H1 (cell line): ENCODE data around the gene TTC3. TPM values are rescaled to one million over a fixed set of nuclear protein-coding genes. Genes with fewer than 3 reads are reported as not detected.

Experiments
- CTCF ChIA-PET: fragments of 300-600 bp; sonication (Branson Sonifier 250); formaldehyde crosslinking; loops from one replicate; lab custom pipeline; 2021; ENCODE audit not compliant: partially characterized antibody; lab: Charles Lee
- POLR2A ChIA-PET: fragments of 300-600 bp; sonication (Branson Sonifier 250); formaldehyde crosslinking; loops from one replicate; lab custom pipeline; 2021; ENCODE audit warnings: inconsistent platforms; ENCODE audit not compliant: partially characterized antibody; lab: Charles Lee
- DNase-seq, 2 experiments: peaks; one replicate each; pipeline versions ENCODE4 v3.0.0 to v3.0.0-alpha.2; 2010 to 2022; ENCODE audit warnings: low spot score in 2 of 2, low read depth in 1 of 2, mixed read lengths in 1 of 2
- FAIRE-seq: peaks from 2 replicates; lab custom pipeline; 2011; peaks lifted over from hg19 to GRCh38; lab: Jason Lieb, UNC
- H2AFZ ChIP-seq: 2 replicates; pipeline ENCODE4 v1.8.1; 2012; ENCODE audit warnings: low read length, inconsistent platforms
- H2AK5ac ChIP-seq: 2 replicates; pipeline ENCODE4 v1.6.1; 2013; ENCODE audit warnings: low read depth, low read length
- H2BK120ac ChIP-seq: replicated peaks from 2 replicates; pipeline ENCODE3; 2013; ENCODE audit warnings: low read depth, low read length, inconsistent platforms
- H2BK12ac ChIP-seq: 2 replicates; pipeline ENCODE4 v1.6.1; 2013; ENCODE audit warnings: low read depth, low read length
- H2BK15ac ChIP-seq: 2 replicates; pipeline ENCODE4 v1.6.1; 2013; ENCODE audit warnings: low read length
- H2BK20ac ChIP-seq: 2 replicates; pipeline ENCODE4 v1.6.1; 2013; ENCODE audit warnings: low read length
- H2BK5ac ChIP-seq: 2 replicates; pipeline ENCODE4 v1.6.1; 2013; ENCODE audit warnings: low read depth, low read length
- H3K14ac ChIP-seq: 2 replicates; pipeline ENCODE4 v1.6.1; 2013; ENCODE audit warnings: inconsistent platforms; ENCODE audit not compliant: insufficient read length
- H3K18ac ChIP-seq: 2 replicates; pipeline ENCODE4 v1.6.1; 2013; ENCODE audit warnings: low read length; ENCODE audit errors: extremely low read depth
- H3K23ac ChIP-seq: 2 replicates; pipeline ENCODE4 v1.6.1; 2013; ENCODE audit warnings: inconsistent platforms; ENCODE audit not compliant: insufficient read length
- H3K23me2 ChIP-seq: 2 replicates; pipeline ENCODE4 v1.6.1; 2013; ENCODE audit warnings: low read depth, low read length
- H3K27ac ChIP-seq: 2 replicates; pipeline ENCODE4 v1.6.1; 2011; ENCODE audit warnings: low read depth, low read length, inconsistent platforms
- H3K27me3 ChIP-seq, 4 experiments: replicated peaks in 1 of 4; 1 replicate in 1 of 4; 2 replicates in 3 of 4; pipeline versions ENCODE4 v1.6.1 to v1.8.1; 2011 to 2013; ENCODE audit warnings: low read length in 3 of 4, mild to moderate bottlenecking in 3 of 4, inconsistent platforms in 2 of 4, mixed read lengths in 2 of 4, moderate library complexity in 1 of 4; ENCODE audit not compliant: control insufficient read depth in 3 of 4, insufficient read depth in 3 of 4; ENCODE audit errors: extremely low read depth in 1 of 4
- H3K36me3 ChIP-seq, 4 experiments: 2 replicates each; pipeline versions ENCODE4 v1.6.1 to v1.8.1; 2011 to 2013; ENCODE audit warnings: mild to moderate bottlenecking in 4 of 4, low read length in 3 of 4, moderate library complexity in 2 of 4, control low read depth in 1 of 4, inconsistent platforms in 1 of 4; ENCODE audit not compliant: insufficient read depth in 4 of 4, control insufficient read depth in 2 of 4
- H3K4ac ChIP-seq: replicated peaks from 2 replicates; pipeline ENCODE3; 2013; ENCODE audit warnings: low read length, low read depth, mixed read lengths, inconsistent platforms; ENCODE audit not compliant: insufficient read length
- H3K4me1 ChIP-seq, 4 experiments: replicated peaks in 1 of 4; 1 replicate in 1 of 4; 2 replicates in 3 of 4; pipeline versions ENCODE4 v1.6.1 to v1.8.1; 2011 to 2013; ENCODE audit warnings: low read length in 3 of 4, inconsistent platforms in 2 of 4, mixed read lengths in 1 of 4; ENCODE audit not compliant: insufficient read depth in 4 of 4, control insufficient read depth in 3 of 4
- H3K4me2 ChIP-seq, 2 experiments: 2 replicates each; pipeline versions ENCODE4 v1.6.1 to v1.8.1; 2011 to 2013; ENCODE audit warnings: low read depth in 2 of 2, low read length in 2 of 2, control low read depth in 1 of 2, inconsistent platforms in 1 of 2, mild to moderate bottlenecking in 1 of 2; ENCODE audit not compliant: insufficient read depth in 1 of 2
- H3K4me3 ChIP-seq, 4 experiments: fragments of 200-600, 300-600 bp in 1 of 4; sonication (generic), shearing (Covaris generic), sonication (Bioruptor Twin) in 1 of 4; 2 replicates each; pipeline versions ENCODE4 v1.5.1 to v1.8.1; 2011 to 2016; ENCODE audit warnings: low read length in 4 of 4, low read depth in 3 of 4, control low read depth in 2 of 4, inconsistent platforms in 2 of 4, mild to moderate bottlenecking in 2 of 4, mixed read lengths in 1 of 4, moderate library complexity in 1 of 4; ENCODE audit not compliant: insufficient read depth in 2 of 4; ENCODE audit errors: extremely low read depth in 1 of 4
- H3K56ac ChIP-seq: replicated peaks from 2 replicates; pipeline ENCODE3; 2013; ENCODE audit warnings: low read depth, mild to moderate bottlenecking, mixed read lengths, low read length, inconsistent platforms; ENCODE audit not compliant: insufficient read length
- H3K79me1 ChIP-seq: 2 replicates; pipeline ENCODE4 v1.6.1; 2013; ENCODE audit warnings: low read depth, low read length, control low read depth
- H3K79me2 ChIP-seq, 2 experiments: 2 replicates each; pipeline versions ENCODE4 v1.6.1 to v1.8.1; 2012 to 2013; ENCODE audit warnings: low read length in 2 of 2, mild to moderate bottlenecking in 2 of 2, inconsistent platforms in 1 of 2; ENCODE audit not compliant: insufficient read depth in 2 of 2, control insufficient read depth in 1 of 2
- H3K9ac ChIP-seq, 4 experiments: replicated peaks in 1 of 4; 1 replicate in 1 of 4; 2 replicates in 3 of 4; pipeline versions ENCODE4 v1.6.1 to v1.8.1; 2011 to 2013; ENCODE audit warnings: low read depth in 3 of 4, low read length in 3 of 4, control low read depth in 2 of 4, mild to moderate bottlenecking in 2 of 4, moderate library complexity in 2 of 4, inconsistent platforms in 1 of 4; ENCODE audit errors: extremely low read depth in 1 of 4
- H3K9me3 ChIP-seq, 2 experiments: 2 replicates each; pipeline versions ENCODE4 v1.6.1 to v1.8.1; 2012 to 2013; ENCODE audit warnings: mild to moderate bottlenecking in 2 of 2, moderate library complexity in 2 of 2, control low read depth in 1 of 2, inconsistent platforms in 1 of 2, low read depth in 1 of 2, low read length in 1 of 2, mixed read lengths in 1 of 2; ENCODE audit not compliant: insufficient read depth in 2 of 2
- H4K20me1 ChIP-seq, 2 experiments: replicated peaks in 1 of 2; 2 replicates each; pipeline versions ENCODE3 to v1.8.1; 2011 to 2013; ENCODE audit warnings: inconsistent platforms in 2 of 2, low read length in 2 of 2, mild to moderate bottlenecking in 1 of 2; ENCODE audit not compliant: insufficient read depth in 2 of 2, control insufficient read depth in 1 of 2
- H4K5ac ChIP-seq: 2 replicates; pipeline ENCODE4 v1.6.1; 2013; ENCODE audit warnings: low read length, low read depth, mixed read lengths, inconsistent platforms; ENCODE audit not compliant: insufficient read length
- H4K8ac ChIP-seq: 2 replicates; pipeline ENCODE4 v1.8.0; 2013; ENCODE audit warnings: mild to moderate bottlenecking, moderate library complexity, low read length, inconsistent platforms; ENCODE audit not compliant: insufficient read depth; ENCODE audit errors: extremely low read depth
- H4K91ac ChIP-seq: replicated peaks from 2 replicates; pipeline ENCODE3; 2013; ENCODE audit warnings: low read length, mixed read lengths, inconsistent platforms; ENCODE audit not compliant: insufficient read length
- SP1 ChIP-seq: IDR thresholded peaks from 2 replicates; pipeline ENCODE4 v1.6.1; 2011; ENCODE audit warnings: low read depth, low read length
- WGBS, 2 experiments: shearing (Covaris generic) in 1 of 2; methylation state at CpG; one replicate each; pipeline versions ENCODE4 v1.1.6 to v1.1.7; 2013 to 2015; ENCODE audit warnings: low lambda C conversion rate in 2 of 2, mixed read lengths in 2 of 2, inconsistent platforms in 1 of 2, low coverage in 1 of 2, missing lambda C conversion rate in 1 of 2; ENCODE audit not compliant: insufficient replicate concordance in 2 of 2, insufficient coverage in 1 of 2, insufficient read length in 1 of 2; ENCODE audit errors: extremely low coverage in 1 of 2, missing lambda C conversion rate in 1 of 2; 5-methylcytosine and 5-hydroxymethylcytosine counted together
- polyA plus RNA-seq, 7 experiments: library from polyadenylated mRNA; depleted of rRNA in 3 of 7; stranded (reverse) in 5 of 7; unstranded in 2 of 7; fragments of >200 nt in 5 of 7; fragments of 200-250 nt in 2 of 7; gene quantifications; 1 replicate in 5 of 7; 2 replicates in 1 of 7; 4 replicates in 1 of 7; pipeline versions ENCODE4 v1.2.1 to v1.2.3, GENCODE V29; 2011 to 2013; ENCODE audit warnings: missing spikeins in 2 of 7, mixed read lengths in 2 of 7
- total RNA-seq: library from RNA; stranded (reverse); fragmentation: NEBNext Ultra II Directional; extraction: Animal tissue kit (Norgen Biotek cat#: 25700); gene quantifications from 2 replicates; pipeline ENCODE4 v1.2.1, GENCODE V29; 2021
- TF ChIP-seq, protein P1 (sequence below): IDR thresholded peaks from 2 replicates; pipeline ENCODE4 v1.6.1; 2012; ENCODE audit warnings: inconsistent platforms

The TTC3 gene
- total and polyA plus RNA-seq, 2 of the 8 experiments (the other 6 are each of a cell fraction or from before 2014, with no cell fraction given), result 11.0 to 36.2 TPM

DNA sequence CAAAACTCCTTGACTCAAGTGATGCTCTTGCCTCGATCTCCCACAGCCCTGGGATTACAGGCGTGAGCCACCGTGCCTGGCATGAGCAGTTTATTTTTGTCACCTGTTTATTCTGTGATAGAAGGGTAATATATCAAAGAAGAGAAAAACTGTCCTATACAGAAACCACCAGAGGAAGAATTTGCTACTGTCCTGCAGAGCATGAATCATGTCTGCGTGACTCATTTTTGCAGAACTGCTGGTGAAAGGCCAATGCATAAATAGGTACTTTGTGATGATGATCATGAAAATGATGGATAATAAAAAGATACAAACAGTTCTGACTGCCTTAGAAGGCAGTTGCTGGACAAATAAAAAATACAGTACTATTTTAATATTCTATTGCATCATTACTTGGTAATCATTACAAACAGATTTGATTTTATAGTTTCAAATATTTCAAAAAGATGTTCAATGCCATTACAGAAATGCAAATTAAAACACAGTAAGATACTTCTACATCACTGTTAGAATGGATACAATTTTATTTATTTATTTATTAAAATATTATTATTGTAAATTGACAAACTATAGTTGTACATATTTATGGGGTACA lies 40.1 kb upstream of the TTC3 start:
- Histone ChIP-seq H2AFZ (no peak overlapping the region), H3K27me3 (peaks cover 0 to 8% (median 2%) of the 10 kb centered on the region in 4 experiments; a peak in 5 of 7 replicates), H2BK120ac (no peak overlapping the region), H4K8ac (no peak overlapping the region), H3K23ac (no peak overlapping the region), H3K4me2 (no peak overlapping the region), H3K18ac (no peak overlapping the region), H3K4me3 (no peak overlapping the region), H3K9me3 (no peaks in the 10 kb centered on the region), H3K79me2 (no peaks in the 10 kb centered on the region), H2BK5ac (no peak overlapping the region), H3K56ac (no peak overlapping the region), H3K79me1 (no peaks in the 10 kb centered on the region), H3K36me3 (no peaks in the 10 kb centered on the region), H4K20me1 (no peaks in the 10 kb centered on the region), H3K4me1 (no peaks in the 10 kb centered on the region), H3K27ac (no peak overlapping the region), H3K9ac (no peak overlapping the region), H2BK20ac (no peak overlapping the region), H2BK15ac (no peak overlapping the region), H2AK5ac (no peak overlapping the region), H4K91ac (no peak overlapping the region), H2BK12ac (no peak overlapping the region), H3K14ac (no peak overlapping the region), H4K5ac (no peak overlapping the region), H3K23me2 (no peaks in the 10 kb centered on the region), H3K4ac (no peak overlapping the region)
- POLR2A ChIA-PET, result no interaction called here
- no peak for TF ChIP-seq SP1
- TF ChIP-seq, protein P1, sequence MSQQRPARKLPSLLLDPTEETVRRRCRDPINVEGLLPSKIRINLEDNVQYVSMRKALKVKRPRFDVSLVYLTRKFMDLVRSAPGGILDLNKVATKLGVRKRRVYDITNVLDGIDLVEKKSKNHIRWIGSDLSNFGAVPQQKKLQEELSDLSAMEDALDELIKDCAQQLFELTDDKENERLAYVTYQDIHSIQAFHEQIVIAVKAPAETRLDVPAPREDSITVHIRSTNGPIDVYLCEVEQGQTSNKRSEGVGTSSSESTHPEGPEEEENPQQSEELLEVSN, result no peak
- FAIRE-seq (no peak), DNase-seq (no peak)
- CTCF ChIA-PET, result no interaction called here
- 91% methylated on average over 4 of the region's 4 CpGs; no CpG with 5 or more reads in 1 of the 2 experiments for WGBS, 2 experiments
